NCI-H2227 treated with DMSO at 0.1 percent for 48 hours (cell line): Measurements from ENCODE around the gene DPYD.

Experiments used
- DNase-seq: peaks from one replicate; lab custom pipeline; 2025; lab: John Stamatoyannopoulos, UW

The DPYD gene

GRCh38 chr1:97143236-97143882 is 777.5 kb downstream of the DPYD start:
- no peak for DNase-seq

GRCh38 chr1:97140611-97141010 is 780.2 kb downstream of the DPYD start:
- DNase-seq = no peak

DNA sequence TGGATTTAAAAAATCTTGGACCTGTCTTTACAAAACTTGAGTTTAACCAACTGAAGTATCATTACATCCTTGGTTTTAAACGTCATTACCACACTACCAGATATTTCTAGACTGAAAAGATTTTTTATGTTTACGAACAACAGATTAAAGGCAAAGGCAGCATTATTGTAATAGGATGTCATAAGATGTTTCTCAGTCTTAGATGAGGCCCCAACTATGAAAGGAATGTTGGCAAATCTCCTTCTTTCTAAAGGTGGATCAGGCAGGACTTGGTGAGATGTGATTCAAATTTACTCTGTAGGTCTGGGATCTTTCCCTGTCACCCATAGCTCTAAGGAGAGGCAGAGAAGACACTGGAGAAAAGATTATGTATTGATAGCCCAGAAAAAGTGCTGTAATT is 781.3 kb downstream of the DPYD start:
- no peak for DNase-seq

- no peak for DNase-seq
These were observed 782.3 kb downstream of the DPYD start for GRCh38 chr1:97138515-97139032.

GRCh38 chr1:97137862-97138514 is 782.8 kb downstream of the DPYD start:
- peak; percentile 76 for DNase-seq

GRCh38 chr1:97136996-97137395 is 783.8 kb downstream of the DPYD start:
- DNase-seq = no peak

DNA sequence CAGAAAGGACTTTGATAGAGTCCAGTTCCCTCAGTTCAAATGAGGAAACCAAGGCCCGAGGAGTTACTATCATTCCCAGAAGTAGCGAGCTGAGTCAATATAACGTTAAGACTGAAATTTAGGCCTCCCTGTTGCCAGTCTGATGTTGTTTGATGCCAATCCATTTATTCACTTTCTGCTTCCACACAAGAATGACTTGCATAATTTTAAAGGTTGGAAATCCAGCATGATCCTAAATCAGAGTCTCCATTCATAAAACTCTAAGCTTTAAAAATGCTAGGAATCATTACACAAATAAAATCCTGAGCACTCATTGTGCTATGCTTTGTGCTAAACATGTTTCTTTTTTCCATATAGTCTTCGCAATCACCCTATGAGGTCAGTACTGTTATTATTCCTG is 784.9 kb downstream of the DPYD start:
- DNase-seq = no peak

- DNase-seq = no peak
These were observed 792.4 kb downstream of the DPYD start for GRCh38 chr1:97128426-97128825.

DNA sequence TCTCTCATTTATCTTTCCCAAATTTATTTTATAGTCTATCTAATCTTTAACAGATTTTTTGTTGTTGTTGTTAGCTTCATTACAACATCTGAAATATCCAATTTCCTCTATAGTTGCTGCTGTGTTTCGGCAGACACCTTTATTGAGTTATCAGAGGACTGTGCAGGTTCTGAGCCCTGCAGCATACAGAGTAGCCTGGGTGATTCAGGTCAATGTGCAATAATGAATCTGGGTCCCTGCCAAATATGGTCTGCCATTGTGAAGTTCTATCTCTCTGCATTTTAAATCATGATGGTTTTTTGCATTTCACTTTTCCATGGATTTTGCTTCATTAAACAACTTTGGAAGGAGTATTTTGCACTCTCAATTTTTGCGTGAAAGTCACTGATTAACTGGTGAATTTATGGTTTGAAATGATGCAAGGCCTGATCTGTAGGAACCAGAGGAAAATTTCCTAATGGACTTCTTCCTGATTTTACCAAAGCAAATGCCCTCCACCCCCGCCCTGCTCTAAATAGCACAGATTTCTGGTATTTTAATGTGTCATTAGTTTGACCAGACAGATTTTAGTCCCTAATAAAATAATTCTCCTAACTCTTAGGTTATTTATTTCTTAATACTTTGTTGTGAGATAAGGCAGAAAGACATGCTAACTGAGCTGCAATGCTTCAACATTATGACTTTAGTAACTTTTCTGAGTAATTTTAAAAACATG is 797.0 kb downstream of the DPYD start:
- no peak for DNase-seq

DNA sequence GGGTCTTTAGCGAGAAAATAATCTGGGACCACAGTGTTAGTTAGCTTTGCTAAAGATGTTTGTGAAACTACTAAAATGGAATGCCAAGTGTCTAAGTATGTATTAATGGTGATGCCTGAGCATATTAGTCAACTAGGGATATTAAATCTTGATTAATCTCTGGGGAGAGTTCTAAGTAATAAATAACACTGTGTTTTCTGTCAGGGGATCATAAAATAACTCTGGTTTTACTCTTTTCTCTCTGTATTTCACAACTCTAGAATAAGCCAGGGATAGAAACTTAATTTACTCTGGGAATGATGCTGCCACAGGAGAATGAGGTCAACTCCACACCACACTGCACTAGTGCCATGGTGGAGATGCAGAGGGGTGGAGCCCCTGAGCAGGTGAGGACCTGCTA is 800.0 kb downstream of the DPYD start:
- DNase-seq = no peak

GRCh38 chr1:97119260-97120158 is 801.3 kb downstream of the DPYD start:
- DNase-seq = peak; percentile 35

DNA sequence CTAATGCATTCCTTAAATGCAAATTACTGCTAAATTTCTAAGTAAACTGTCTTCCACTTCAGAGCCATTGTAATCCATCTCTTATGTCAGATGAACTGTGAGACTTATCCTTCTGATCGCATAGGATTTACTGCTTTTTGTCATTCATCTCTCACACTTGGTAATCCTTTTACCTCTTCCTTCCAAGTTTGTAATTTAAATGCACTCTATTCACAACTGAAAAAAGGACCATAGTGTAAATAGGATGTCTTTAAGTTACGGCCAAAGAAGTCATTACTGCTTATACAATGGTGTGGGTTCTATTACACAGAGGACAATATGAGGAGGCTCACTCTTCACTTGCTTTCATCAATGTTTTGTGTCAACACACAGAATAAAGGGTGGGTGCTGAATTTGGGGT is 806.0 kb downstream of the DPYD start:
- DNase-seq = no peak

DNA sequence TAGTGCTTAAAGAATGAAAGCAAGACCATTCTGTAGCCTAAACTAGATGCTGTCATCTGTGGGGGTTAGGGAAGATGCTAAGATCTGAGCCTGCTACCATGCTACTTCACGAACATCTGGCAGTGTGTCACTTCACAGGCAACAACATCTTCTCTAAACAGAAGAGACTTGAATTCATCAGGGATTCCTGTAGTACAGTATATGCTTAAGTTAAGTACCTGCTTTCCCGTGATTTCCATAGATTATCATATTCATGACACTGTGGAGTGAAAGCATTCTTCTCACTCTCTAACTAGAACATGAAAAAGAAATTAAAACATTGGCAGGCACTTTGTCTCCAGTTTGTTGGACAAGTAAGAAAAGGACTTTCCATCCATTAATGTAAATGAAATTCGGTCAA is 808.4 kb downstream of the DPYD start:
- no peak for DNase-seq

DNA sequence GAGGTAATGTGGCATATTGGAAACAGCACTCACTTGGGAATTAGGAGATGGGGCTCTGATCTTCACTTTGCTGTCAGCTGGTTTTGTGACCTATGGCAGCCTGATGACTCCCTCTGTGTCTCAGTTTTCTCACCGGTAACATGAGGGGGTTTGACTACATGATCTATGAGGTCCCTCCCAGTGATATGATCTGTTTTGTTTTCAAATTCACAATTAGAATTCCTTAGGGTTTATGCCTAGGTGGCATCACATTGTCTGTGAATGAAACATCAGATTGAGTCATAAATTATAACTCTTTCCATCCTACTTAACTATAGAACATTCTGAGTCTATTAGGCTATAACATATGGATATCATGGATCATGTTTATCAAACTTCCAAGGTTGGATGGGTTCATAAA is 812.7 kb downstream of the DPYD start:
- DNase-seq = no peak

GRCh38 chr1:97105531-97105930 is 815.3 kb downstream of the DPYD start:
- no peak for DNase-seq

- DNase-seq = no peak
These were observed 819.3 kb downstream of the DPYD start for GRCh38 chr1:97101509-97101908.

GRCh38 chr1:97097404-97097925 is 823.4 kb downstream of the DPYD start:
- DNase-seq = no peak

GRCh38 chr1:97095764-97096163 is 825.1 kb downstream of the DPYD start:
- DNase-seq = no peak

DNA sequence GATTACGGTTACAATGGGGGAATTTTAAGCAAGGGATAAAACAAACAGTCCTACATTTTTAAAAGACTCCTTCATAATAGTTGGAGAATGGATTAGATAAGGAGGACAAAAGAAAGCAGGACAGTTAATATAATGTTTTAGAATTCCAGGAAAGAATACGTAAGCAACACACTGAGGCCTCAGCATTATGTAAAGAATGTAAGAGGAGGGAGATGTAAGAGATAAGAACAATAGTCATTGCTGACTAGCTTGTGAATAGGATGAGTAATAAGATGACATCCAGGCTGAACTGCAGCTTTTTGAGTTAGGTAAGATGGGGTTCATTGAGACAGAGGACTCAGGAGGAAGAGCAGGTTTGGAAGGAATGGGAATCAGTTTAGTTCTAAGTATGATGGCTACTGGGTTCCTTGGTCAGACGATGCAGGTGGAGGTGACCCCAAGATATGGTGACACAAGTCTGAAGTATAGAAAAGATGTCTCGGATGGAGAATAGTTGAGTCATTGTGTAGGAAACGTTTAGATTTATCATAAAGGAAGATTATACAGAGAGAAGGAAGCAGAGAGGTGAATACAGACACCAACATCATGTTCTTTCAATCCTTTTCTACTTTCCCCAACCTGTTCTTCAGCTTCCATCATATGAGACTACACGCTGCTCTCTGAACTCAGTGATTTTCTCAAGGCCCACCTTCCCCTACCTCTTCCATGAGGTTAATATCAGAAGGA is 826.4 kb downstream of the DPYD start:
- no peak for DNase-seq

GRCh38 chr1:97093741-97094140 is 827.1 kb downstream of the DPYD start:
- no peak for DNase-seq

- DNase-seq = no peak
These were observed 828.0 kb downstream of the DPYD start for GRCh38 chr1:97092824-97093223.
